ENCODE measurements around the gene GPHA2.

Gene GPHA2

DNA sequence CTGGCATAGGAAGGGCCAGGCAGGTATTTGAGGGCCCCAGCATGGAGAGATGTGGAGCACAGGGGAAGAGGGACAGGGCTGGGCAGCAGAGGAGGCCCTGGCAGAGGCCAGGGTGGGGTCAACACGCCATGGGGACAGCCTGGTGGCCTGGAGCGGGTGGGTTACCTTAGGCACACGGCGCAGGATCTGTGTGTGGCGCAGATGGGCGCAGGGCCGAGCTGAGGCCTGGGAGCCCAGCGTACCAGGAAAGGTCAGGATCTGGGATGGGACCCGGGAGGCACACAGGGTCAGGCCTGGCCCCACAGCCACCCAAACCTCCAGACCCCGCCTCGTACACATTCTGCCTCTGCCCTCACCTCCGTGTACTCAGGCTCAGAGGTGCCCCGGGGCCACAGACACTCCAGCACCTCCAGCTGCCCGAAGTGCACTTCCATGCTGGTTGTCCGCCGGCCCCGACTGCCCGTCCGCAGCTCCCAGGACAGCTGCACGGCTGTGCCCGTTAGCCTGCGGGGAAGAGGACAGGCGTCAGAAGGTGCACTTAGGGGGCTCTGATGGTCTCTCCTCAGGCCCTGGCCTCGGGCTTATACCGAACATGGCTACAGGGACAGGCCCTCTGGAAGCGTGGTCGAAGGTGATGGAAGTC lies 25.1 kb downstream of the GPHA2 start:
- DNase-seq (ENCODE audit: low read depth in 2 of 2): no peak

DNA sequence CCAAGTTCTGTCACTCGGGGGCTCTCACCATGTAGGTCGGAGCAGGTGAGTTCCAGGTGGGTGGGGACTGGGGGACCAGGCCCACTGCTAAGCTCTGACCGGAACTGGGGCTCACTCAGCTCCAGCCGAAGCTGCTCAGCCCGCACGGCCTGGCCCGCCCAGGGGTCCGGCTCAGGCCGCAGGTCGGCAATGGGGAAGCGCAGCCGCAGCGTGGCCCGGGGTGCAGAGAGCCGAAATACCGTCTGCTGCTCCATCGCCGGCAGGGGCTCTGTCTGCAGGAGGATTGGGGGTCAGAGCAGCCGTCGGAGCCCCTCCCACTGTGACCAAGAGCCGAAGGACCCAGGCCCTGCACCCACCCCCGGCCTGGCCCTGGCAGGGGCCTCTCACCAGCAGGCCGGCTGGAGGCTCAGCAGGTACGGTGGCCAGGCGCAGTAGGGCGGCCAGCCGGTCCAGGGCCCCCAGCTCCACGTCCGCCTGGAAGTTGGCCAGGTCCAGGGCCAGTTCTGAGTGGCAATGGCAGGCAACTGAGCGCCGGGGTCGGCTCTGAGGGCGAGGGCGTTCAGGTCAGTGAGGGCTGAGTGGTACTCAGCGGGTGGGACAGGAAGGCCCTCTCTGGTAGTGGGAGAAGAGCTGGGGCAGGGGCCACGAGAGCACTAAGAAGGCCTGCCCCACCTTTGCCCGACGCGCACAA lies 25.9 kb downstream of the GPHA2 start:
- no peak for DNase-seq (ENCODE audit: low read depth in 2 of 2)

- no peak for DNase-seq (ENCODE audit: low read depth in 2 of 2)
These were observed 26.9 kb downstream of the GPHA2 start for GRCh38 chr11:64908766-64909165.

- no peak for DNase-seq (ENCODE audit: low read depth in 2 of 2)
These were observed 29.4 kb downstream of the GPHA2 start for GRCh38 chr11:64906314-64906635.

DNA sequence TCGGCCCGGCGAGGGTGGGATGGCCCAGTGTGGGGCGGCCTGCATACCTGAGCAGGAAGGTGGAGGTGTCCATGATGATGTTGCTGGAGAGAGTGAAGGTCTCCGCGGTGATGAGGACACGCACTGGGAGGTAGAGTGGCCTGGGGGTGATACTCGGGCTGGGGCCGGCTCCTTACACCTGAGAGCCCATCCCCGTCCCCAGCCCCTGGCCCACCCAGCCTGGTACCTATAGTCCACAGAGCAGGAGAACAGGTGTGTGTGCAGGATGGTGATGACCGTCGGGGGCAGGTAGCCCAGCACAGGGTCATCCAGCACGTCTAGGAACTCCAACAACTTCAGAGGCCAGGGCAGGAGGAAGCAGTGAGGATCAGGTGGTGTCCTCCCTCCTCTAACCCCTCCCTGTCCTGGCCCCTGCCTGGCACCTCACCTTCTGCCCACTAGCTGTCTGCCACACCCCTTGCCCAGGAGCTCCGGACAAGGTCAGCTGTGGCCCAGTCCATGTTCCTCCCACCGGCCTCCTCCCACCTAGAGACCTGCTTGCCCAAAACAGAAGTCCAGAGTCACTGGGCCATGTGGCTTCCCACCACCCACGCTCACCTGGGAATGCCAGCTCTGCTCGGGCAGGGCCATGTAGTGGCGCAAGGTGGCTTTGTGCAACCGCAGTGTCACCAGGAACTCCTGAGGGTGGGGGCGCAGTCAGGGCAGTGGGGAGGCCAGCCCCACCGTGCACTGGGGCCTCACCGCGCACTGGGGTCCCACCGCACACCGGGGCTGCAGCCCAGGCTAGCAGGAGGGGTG lies 30.0 kb downstream of the GPHA2 start:
- DNase-seq (ENCODE audit: low read depth in 2 of 2): no peak

GRCh38 chr11:64903291-64903833 lies 32.3 kb downstream of the GPHA2 start:
- DNase-seq (ENCODE audit: low read depth in 2 of 2): no peak

DNA sequence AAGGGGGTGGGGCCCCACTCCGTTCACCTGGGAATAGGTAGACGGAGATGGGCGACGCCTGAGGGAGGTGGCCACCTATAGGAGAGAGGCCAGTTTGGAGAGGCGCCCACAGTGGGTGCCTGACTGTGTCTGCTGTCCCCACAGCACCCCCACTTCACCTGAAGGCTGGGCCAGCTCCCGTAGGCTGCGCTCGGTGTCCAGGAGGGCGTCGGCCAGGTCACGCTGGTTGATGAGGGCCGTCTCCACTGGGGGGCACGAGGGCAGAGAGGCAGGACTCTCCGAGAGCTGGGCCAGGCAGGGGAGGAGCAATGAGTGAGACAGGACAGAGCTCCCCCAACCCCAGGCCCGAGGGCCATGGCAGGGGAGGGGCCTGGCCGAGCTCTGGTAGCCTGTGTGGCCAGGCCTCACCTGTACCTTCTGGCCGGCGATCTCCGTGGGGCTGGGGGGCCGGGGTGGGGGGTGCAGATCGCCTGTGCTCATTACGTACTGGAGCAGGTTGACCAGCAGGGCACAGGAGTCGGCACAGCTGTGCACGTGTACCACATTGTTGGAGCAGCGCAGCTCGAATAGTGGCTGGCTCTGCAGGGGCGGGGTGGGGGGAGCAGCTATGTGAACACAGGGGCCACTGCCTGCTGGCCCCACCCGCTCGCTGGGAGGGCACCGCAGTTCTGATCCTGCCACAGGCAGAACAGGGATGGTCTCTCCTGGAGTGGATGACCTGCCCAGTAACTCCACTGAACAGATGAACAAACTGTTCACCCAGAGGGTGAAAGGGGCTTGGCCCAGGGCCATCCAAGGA lies 33.4 kb downstream of the GPHA2 start:
- DNase-seq (ENCODE audit: low read depth in 2 of 2): no peak

GRCh38 chr11:64900774-64901173 lies 34.9 kb downstream of the GPHA2 start:
- DNase-seq (ENCODE audit: low read depth in 2 of 2): no peak

DNA sequence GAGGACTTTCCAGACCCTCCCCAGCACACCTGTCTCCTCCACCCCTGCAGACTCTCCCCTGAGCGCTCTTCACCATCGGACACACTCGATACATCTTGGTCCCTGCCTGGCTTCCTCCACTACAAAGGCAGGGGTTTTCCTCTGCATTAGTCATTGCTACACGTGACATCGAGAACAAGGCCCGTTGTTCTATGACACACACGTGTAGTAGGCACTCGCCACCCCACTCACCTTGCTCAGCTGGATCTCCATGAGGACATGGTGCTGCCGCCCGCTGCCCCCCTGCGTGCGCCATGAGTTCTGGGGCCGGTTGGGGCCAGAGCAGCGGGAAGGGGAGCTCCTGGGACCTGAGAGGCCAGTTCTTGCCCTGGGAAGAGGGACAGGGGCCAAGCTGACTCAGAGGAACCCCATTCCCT lies 35.4 kb downstream of the GPHA2 start:
- DNase-seq (ENCODE audit: low read depth in 2 of 2): peak; percentile 45 to 50

DNA sequence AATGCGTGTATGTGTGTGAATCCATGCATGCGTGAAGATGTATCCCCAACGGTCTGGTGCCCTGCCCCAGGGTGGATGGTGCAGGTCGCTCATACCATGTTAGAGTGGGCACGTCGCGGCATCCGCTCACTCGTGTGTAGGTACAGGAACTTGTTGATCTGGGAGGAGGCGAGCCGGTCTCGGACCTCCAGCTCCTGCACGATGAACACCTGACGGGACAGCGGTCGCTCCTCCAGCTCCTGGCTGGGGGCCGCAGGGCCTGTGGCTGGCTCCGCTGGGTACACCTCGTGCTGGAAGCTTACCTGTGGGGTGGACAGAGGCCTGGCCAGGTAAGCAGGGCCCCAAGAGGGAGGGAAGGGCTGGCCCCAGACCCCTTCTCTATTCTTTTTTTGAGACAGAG lies 37.2 kb downstream of the GPHA2 start:
- DNase-seq (ENCODE audit: low read depth in 2 of 2): no peak

DNA sequence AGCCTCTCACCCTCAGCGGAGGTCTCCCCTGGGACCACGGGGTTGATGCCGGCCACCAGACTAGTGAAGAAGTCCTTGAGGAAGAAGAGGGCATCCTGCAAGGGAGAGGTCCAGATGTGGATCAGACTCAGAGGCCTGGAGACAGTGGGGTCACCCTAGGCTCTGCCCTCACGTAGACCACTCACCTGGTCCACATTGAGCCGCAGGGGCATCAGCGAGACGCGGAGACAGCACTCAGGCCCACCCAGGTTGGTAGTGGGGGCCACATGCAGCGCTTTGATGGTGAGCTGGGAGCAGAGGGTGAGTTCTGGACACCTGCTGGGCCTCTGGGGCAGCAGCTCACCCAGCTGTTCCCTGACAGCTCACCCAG lies 37.6 kb downstream of the GPHA2 start:
- no peak for DNase-seq (ENCODE audit: low read depth in 2 of 2)

DNA sequence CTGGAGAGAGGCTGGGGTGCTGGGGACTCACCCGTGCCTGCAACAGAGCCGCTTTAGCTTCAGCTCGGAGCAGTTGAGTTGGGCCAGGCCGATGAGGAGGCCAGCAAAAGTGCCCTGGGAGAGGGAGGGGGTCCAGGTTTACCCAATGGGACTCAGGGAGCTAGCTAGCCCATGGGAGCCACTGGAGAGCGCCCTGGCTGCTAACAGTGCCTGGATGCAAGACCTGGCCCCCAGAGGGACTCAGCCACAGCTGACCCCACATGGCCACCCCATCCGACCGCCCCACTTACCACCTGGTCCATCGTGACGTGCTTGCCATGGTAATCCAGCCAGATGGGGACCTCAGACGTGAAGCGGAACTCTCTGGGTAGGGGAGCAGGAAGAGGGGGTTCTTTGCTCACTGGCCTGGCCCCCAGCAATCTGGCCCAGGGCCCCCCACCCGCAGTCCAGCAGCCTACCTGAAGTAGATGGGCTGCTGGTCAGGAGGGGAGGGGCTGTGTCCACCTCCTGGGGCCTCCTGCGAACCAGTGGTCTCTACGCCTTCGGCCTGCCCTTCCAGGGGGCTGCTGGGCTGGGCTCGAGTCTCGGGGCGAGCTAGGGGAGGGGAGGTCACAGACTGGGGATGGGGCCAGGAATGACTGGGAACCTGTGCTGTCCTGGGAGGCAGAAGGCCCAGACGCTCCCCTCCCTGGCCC lies 38.2 kb downstream of the GPHA2 start:
- DNase-seq (ENCODE audit: low read depth in 2 of 2): no peak

GRCh38 chr11:64896448-64897022 lies 39.2 kb downstream of the GPHA2 start:
- DNase-seq (ENCODE audit: low read depth in 2 of 2): no peak

DNA sequence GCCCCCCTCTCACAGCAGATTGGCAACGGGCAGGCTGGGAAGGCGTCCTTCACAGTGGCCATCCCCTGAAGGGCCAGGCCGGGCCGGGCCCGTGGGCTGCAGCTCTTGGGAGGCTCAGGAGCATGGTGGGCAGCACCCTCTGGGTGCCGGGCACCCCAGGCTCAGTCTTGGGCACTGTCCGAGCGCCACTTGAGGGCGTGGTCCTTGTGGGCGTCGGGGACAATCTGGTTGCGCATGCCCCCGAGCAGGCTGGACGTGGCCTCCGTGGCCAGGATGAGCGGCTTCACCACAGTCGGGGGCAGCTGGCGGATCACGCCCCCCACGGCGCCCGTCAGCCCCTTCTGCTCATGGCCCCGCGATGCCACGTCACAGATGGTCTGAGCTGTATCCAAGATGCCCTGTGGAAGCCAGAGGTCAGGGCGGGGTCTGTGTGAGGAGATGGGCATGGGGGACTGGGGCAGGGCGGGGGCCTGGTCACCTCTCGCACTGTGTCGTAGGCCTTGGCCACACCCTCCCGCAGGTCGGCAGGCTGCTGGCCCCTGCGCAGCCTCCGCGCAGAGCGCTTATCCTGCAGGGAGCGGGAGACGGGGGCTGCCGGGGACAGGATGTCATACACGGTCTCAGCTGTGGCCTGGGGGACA lies 40.8 kb downstream of the GPHA2 start:
- no peak for DNase-seq (ENCODE audit: low read depth in 2 of 2)

DNA sequence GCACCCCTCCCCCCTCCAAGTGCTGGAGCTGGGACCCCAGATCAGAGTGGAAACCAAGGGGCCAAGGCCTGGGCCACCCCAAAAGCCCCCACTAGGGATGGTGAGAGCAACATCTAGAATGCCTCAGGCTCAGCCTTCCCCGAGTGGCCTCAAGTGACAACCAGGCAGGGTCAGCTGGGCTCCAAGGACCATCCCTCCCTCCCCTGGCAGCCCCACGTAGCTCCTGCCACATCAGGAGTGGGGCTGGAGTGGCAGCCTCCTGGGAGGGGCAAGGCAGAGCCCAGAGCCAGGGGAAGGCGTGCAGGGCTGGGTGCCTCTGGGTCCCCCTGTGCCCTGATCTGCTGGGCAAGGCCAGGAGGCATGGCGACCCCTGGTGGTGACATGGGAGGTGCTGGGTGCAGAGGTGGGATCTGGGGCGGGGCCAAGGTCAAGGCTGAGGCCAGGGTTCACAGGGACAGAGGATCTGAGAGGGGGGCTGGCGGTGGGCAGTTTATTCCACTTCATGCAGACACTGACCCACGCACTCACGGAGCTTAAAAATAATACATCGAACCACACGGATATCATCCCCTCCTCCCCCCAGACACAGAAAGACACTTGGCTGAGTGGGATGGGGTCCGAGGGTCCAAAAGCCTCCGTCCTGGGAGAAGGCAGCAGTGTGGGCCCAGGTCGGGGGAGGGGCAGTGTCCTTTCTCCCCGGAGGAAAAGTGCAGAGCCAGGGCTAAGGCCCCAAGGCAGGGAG lies 41.5 kb downstream of the GPHA2 start:
- peak; percentile 91 to 96 for DNase-seq (ENCODE audit: low read depth in 2 of 2)

- DNase-seq (ENCODE audit: low read depth in 2 of 2): no peak
These were observed 42.3 kb downstream of the GPHA2 start for GRCh38 chr11:64893194-64894069.

DNA sequence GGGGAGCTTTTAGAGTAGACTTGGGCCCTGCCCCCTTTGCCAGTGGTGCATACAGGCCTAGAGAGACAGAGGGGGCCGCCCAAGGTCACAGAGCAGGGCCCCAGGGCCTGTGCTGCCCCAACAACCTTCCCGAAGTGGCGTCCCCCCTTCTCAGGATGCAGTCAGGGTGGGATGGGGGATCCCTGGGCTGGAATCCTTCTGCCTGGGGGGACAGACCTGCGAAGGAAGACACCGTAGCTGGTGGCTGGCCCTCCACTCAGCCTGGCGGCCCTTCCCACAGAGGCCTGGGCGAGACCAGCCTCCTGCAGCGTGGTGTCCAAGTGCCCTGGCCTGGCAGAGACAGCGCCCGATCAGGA lies 42.9 kb downstream of the GPHA2 start:
- DNase-seq (ENCODE audit: low read depth in 2 of 2): no peak

DNA sequence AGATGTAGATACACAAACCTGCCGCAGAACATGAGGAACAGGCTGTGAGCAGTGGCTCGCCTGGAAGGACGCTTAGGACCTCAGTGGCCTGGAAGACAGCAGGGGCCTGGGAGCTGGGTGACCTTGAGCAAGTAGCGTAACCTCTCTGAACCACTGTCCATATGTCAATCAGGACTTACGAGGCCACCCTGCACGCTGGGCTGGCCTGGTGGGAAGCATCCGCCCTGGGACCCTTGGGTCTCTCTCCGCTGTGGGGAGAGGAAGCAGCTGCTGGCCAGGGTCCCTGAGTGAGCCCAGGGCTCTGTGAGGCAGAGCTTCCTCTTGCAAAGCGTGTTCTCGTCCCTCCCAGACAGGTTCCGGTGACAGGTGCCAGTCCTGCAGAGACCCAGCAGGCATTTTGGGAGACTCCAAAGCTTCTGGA lies 43.3 kb downstream of the GPHA2 start:
- no peak for DNase-seq (ENCODE audit: low read depth in 2 of 2)

DNA sequence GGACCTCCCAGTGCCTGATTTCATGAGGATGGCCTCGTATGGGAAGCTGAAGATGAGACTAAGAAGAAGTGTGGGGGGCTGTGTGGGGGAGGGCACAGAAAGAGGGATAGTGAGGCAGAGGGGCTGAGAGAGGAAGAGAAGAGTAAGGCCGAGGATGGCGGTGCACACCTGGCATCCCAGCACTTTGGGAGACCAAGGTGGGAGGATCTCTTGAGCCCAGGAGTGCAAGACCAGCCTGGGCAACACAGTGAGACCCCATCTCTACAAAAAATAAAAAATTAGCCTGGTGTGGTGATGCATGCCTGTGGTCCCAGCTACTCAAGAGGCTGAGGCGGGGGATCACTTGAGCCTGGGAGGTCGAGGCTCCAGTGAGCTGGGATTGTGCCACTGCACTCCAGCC lies 43.8 kb downstream of the GPHA2 start:
- no peak for DNase-seq (ENCODE audit: low read depth in 2 of 2)
